Parathyroid adenoma (tissue), 2 donors: ENCODE results near the gene WNT3.
"Not testable (repeated sequence)": the region's sequence is repeated elsewhere in the genome, so short reads cannot be mapped to it uniquely, and the experiment has no call there.

ENCODE experiments used
- H2AFZ ChIP-seq: fragments of 300-600 bp; sonication (generic); one replicate; pipeline ENCODE4 v1.7.0; 2017; ENCODE audit warnings: antibody characterized with exemption, mild to moderate bottlenecking
- H3K27ac ChIP-seq: fragments of 300-600 bp; sonication (generic); one replicate; pipeline ENCODE4 v1.7.0; 2017
- H3K27me3 ChIP-seq: fragments of 300-600 bp; sonication (generic); one replicate; pipeline ENCODE4 v1.7.0; 2017; ENCODE audit warnings: low read length; ENCODE audit not compliant: control insufficient read depth, insufficient read depth
- H3K36me3 ChIP-seq: fragments of 300-600 bp; sonication (generic); one replicate; pipeline ENCODE4 v1.7.0; 2017; ENCODE audit warnings: low read length; ENCODE audit not compliant: control insufficient read depth, insufficient read depth
- H3K4me1 ChIP-seq: fragments of 300-600 bp; sonication (generic); one replicate; pipeline ENCODE4 v1.7.0; 2017; ENCODE audit warnings: control low read depth
- H3K4me2 ChIP-seq: fragments of 300-600 bp; sonication (generic); one replicate; pipeline ENCODE4 v1.7.0; 2017; ENCODE audit warnings: low read length
- H3K4me3 ChIP-seq: fragments of 300-600 bp; sonication (generic); one replicate; pipeline ENCODE4 v1.7.0; 2017; ENCODE audit warnings: low read depth, low read length
- H3K79me2 ChIP-seq: fragments of 300-600 bp; sonication (generic); one replicate; pipeline ENCODE4 v1.7.0; 2017; ENCODE audit warnings: control low read depth
- H3K9ac ChIP-seq: fragments of 300-600 bp; sonication (generic); one replicate; pipeline ENCODE4 v1.7.0; 2017; ENCODE audit warnings: mild to moderate bottlenecking
- H3K9me3 ChIP-seq: fragments of 300-600 bp; sonication (generic); one replicate; pipeline ENCODE4 v1.7.0; 2017; ENCODE audit warnings: low read length; ENCODE audit not compliant: control insufficient read depth
- CTCF ChIP-seq: fragments of 300-600 bp; sonication (generic); IDR thresholded peaks from one replicate; pipeline ENCODE4 v1.7.0; 2017; ENCODE audit warnings: antibody characterized with exemption, mild to moderate bottlenecking
- donor health status: primary hyperparathyroidism.

WNT3 gene

GRCh38 chr17:46847204-46848191 is 29.0 kb upstream of the WNT3 start:
- Histone ChIP-seq H3K4me3 (no peak overlapping the region), H3K27me3 (no peaks in the 10 kb centered on the region)

GRCh38 chr17:46842835-46843234 is 24.3 kb upstream of the WNT3 start:
- Histone ChIP-seq H2AFZ (no peak overlapping the region), H3K36me3 (no peaks in the 10 kb centered on the region), H3K27me3 (peaks cover 5% of the 10 kb centered on the region), H3K4me3 (no peak overlapping the region), H3K27ac (no peak overlapping the region), H3K4me1 (no peaks in the 10 kb centered on the region), H3K9ac (no peak overlapping the region), H3K4me2 (no peak overlapping the region), H3K9me3 (no peaks in the 10 kb centered on the region), H3K79me2 (no peaks in the 10 kb centered on the region)
- TF ChIP-seq CTCF = peak; percentile 23

More at GRCh38 chr17:46847204-46848191, 29.0 kb upstream of the WNT3 start:
- Histone ChIP-seq H3K9me3 (no peaks in the 10 kb centered on the region), H3K36me3 (no peaks in the 10 kb centered on the region), H3K4me1 (no peaks in the 10 kb centered on the region), H3K79me2 (no peaks in the 10 kb centered on the region), H3K9ac (no peak overlapping the region), H2AFZ (no peak overlapping the region), H3K27ac (no peak overlapping the region), H3K4me2 (no peak overlapping the region)
- TF ChIP-seq CTCF = no peak

- peak overlapping the region; percentile 76 for H2AFZ ChIP-seq
- no peak overlapping the region for H3K27ac ChIP-seq
- H3K4me3 ChIP-seq = no peak overlapping the region
- no peaks in the 10 kb centered on the region for H3K4me1 ChIP-seq
- H3K9ac ChIP-seq = no peak overlapping the region
- H3K27me3 ChIP-seq = peaks cover 5% of the 10 kb centered on the region
- H3K9me3 ChIP-seq = no peaks in the 10 kb centered on the region
- no peaks in the 10 kb centered on the region for H3K79me2 ChIP-seq
- peak overlapping the region; percentile 14 for H3K4me2 ChIP-seq
- TF ChIP-seq CTCF = peak; percentile 92
- no peaks in the 10 kb centered on the region for H3K36me3 ChIP-seq
Measured at GRCh38 chr17:46841561-46842379, 23.3 kb upstream of the WNT3 start.

- H3K27ac ChIP-seq, H3K4me1 ChIP-seq, H3K36me3 ChIP-seq, H3K27me3 ChIP-seq, H3K4me3 ChIP-seq, H3K9ac ChIP-seq, H3K9me3 ChIP-seq, H3K79me2 ChIP-seq, H3K4me2 ChIP-seq, H2AFZ ChIP-seq: not testable (repeated sequence)
Measured at GRCh38 chr17:46840596-46840995, 22.1 kb upstream of the WNT3 start.

GRCh38 chr17:46839211-46839610 is 20.7 kb upstream of the WNT3 start:
- no peak overlapping the region for H3K4me2 ChIP-seq
- no peak overlapping the region for H3K27ac ChIP-seq
- H3K9ac ChIP-seq = no peak overlapping the region
- H3K4me3 ChIP-seq = no peak overlapping the region
- no peak for TF ChIP-seq CTCF
- H3K79me2 ChIP-seq = no peaks in the 10 kb centered on the region
- H3K9me3 ChIP-seq = no peaks in the 10 kb centered on the region
- peaks cover 5% of the 10 kb centered on the region for H3K27me3 ChIP-seq
- no peak overlapping the region for H2AFZ ChIP-seq
- no peaks in the 10 kb centered on the region for H3K4me1 ChIP-seq
- H3K36me3 ChIP-seq = no peaks in the 10 kb centered on the region
